ENCODE results near the gene SMPX.

Gene SMPX

DNA sequence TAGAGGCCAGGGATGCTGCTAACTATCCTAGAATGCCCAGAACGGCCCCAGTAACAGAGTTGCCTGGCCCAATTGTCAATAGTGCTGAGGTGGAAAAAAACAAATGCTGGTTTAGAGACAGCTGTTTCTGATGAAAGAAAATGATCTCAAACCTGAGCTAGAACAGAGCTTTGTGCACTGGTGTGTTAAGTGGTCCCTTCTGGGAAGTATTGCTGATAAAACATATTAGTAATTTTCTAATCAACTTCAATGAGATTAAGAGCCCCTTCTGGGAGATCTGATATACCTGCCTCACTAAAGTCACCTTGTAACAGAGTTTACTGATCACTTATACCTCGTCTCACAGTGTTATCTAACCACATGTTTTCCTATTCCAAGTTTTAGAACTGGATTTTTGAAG is 42.1 kb downstream of the SMPX start:
- TF ChIP-seq CTCF (conservative IDR thresholded peaks at IDR 0.05; ENCODE audit: low read depth, low read length): no peak
- Histone ChIP-seq H3K36me3 (ENCODE audit: insufficient read depth) (no peaks in the 10 kb centered on the region), H3K4me3 (IDR thresholded peaks at IDR 0.05; ENCODE audit: insufficient read depth, low read depth, low read length) (no peak overlapping the region), H3K27ac (no peak overlapping the region), H4K20me1 (ENCODE audit: insufficient read depth) (no peaks in the 10 kb centered on the region), H3K79me2 (ENCODE audit: insufficient read depth, low read depth) (no peaks in the 10 kb centered on the region), H3K27me3 (ENCODE audit: insufficient read depth, low read depth) (no peaks in the 10 kb centered on the region), H3K4me2 (no peak overlapping the region), H3K4me1 (ENCODE audit: low read depth, poor library complexity, severe bottlenecking) (no peaks in the 10 kb centered on the region), H3K9ac (no peak overlapping the region), H2AFZ (ENCODE audit: low read depth) (no peak overlapping the region)

DNA sequence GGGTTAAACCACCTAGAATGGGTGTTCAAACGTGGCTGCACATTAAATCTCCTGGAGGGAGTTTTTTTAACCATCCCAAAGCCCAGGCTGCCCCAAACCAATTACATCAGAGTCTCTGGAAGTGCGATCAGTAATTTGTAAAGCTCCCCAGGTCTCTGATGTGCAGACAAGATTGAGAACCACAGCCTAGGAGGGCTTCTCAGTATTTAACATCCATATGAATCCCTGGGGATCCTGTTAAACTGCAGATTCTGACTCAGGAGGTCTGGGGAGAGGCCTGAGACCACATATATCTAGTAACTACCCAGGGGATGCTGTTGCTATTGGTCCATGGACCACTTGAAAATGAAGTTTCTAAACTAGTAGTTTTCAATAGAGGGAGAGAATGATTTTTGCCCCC is 42.6 kb downstream of the SMPX start:
- no peak overlapping the region for H3K4me3 ChIP-seq (IDR thresholded peaks at IDR 0.05; ENCODE audit: insufficient read depth, low read depth, low read length)
- no peaks in the 10 kb centered on the region for H3K36me3 ChIP-seq (ENCODE audit: insufficient read depth)
- no peaks in the 10 kb centered on the region for H4K20me1 ChIP-seq (ENCODE audit: insufficient read depth)
- no peak overlapping the region for H3K27ac ChIP-seq
- H3K9ac ChIP-seq: no peak overlapping the region
- H3K4me1 ChIP-seq (ENCODE audit: low read depth, poor library complexity, severe bottlenecking): no peaks in the 10 kb centered on the region
- no peaks in the 10 kb centered on the region for H3K27me3 ChIP-seq (ENCODE audit: insufficient read depth, low read depth)
- no peak overlapping the region for H3K4me2 ChIP-seq
- TF ChIP-seq CTCF (conservative IDR thresholded peaks at IDR 0.05; ENCODE audit: low read depth, low read length): no peak
- H2AFZ ChIP-seq (ENCODE audit: low read depth): no peak overlapping the region
- H3K79me2 ChIP-seq (ENCODE audit: insufficient read depth, low read depth): no peaks in the 10 kb centered on the region

DNA sequence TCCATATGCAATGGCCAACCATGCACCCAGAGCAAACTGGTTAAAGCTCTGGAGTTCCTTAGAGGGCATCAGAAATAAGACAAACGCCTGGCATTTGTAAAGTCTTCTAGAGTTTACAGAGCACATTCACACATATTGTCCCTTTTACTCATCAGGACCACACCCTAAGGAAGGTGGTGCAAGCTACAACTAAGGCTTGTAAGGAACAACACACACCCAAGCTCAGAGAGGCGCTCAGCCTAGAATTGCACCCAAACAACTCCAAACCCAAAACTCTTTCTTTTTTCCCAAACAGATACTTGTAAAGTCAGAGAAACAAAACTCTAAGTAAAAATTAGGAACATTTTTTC is 46.1 kb downstream of the SMPX start:
- no peak overlapping the region for H3K27ac ChIP-seq
- TF ChIP-seq CTCF (conservative IDR thresholded peaks at IDR 0.05; ENCODE audit: low read depth, low read length): no peak
- H3K4me1 ChIP-seq (ENCODE audit: low read depth, poor library complexity, severe bottlenecking): no peaks in the 10 kb centered on the region
- no peak overlapping the region for H3K4me3 ChIP-seq (IDR thresholded peaks at IDR 0.05; ENCODE audit: insufficient read depth, low read depth, low read length)
- no peaks in the 10 kb centered on the region for H3K79me2 ChIP-seq (ENCODE audit: insufficient read depth, low read depth)
- no peak overlapping the region for H2AFZ ChIP-seq (ENCODE audit: low read depth)
- H3K27me3 ChIP-seq (ENCODE audit: insufficient read depth, low read depth): no peaks in the 10 kb centered on the region
- H3K9ac ChIP-seq: no peak overlapping the region
- H3K36me3 ChIP-seq (ENCODE audit: insufficient read depth): no peaks in the 10 kb centered on the region
- no peak overlapping the region for H3K4me2 ChIP-seq
- no peaks in the 10 kb centered on the region for H4K20me1 ChIP-seq (ENCODE audit: insufficient read depth)

GRCh38 chrX:21711129-21711847 is 46.6 kb downstream of the SMPX start:
- Histone ChIP-seq H3K36me3 (ENCODE audit: insufficient read depth) (no peaks in the 10 kb centered on the region), H3K4me1 (ENCODE audit: low read depth, poor library complexity, severe bottlenecking) (no peaks in the 10 kb centered on the region), H2AFZ (ENCODE audit: low read depth) (no peak overlapping the region), H4K20me1 (ENCODE audit: insufficient read depth) (no peaks in the 10 kb centered on the region), H3K4me3 (IDR thresholded peaks at IDR 0.05; ENCODE audit: insufficient read depth, low read depth, low read length) (no peak overlapping the region), H3K27ac (no peak overlapping the region), H3K9ac (no peak overlapping the region), H3K27me3 (ENCODE audit: insufficient read depth, low read depth) (no peaks in the 10 kb centered on the region), H3K4me2 (no peak overlapping the region), H3K79me2 (ENCODE audit: insufficient read depth, low read depth) (no peaks in the 10 kb centered on the region)
- no peak for TF ChIP-seq CTCF (conservative IDR thresholded peaks at IDR 0.05; ENCODE audit: low read depth, low read length)

Data from KMS-11 (cell line).